SK-N-MC (cell line): ENCODE results near the gene CCL26.

Source experiments
- EZH2 ChIP-seq: fragments of 200-600 bp; sonication (generic); IDR thresholded peaks from one replicate; pipeline ENCODE4 v1.6.1; 2017; ENCODE audit warnings: antibody characterized with exemption
- POLR2AphosphoS5 ChIP-seq: IDR thresholded peaks from 2 replicates; pipeline ENCODE4 v1.6.1; 2012; ENCODE audit warnings: mild to moderate bottlenecking, low read depth, low read length, borderline replicate concordance

GRCh38 chr7:75820688-75821087, 48.7 kb upstream of the CCL26 start:
- TF ChIP-seq EZH2 (no peak), POLR2AphosphoS5 (no peak)
